ENCODE measurements around the gene SMAD3. TPM values are rescaled to one million over a fixed set of nuclear protein-coding genes. Genes with fewer than 3 reads are reported as not detected.

Gene SMAD3
- total RNA-seq, 3 donors from 2014 or later: 22.5 to 44.6 (median 33.4) TPM

DNA sequence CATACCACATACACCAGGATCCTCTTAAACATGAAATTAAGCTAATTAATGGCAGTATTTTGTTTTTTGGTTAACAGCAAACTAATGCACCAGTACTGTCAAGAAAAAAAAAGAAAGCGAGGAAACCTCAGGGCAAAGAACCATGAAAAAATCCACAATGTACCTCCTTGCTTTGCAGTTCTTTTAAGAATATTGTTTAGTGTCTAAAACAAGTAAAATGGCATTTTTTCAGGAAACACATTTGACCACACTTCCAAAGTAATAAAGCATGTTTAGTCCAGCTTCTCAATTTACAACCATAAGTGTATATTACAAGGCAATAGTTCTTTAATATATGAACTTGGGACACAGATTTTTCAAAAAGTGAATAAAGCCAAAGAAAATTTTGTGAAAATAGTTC is 162.4 kb downstream of the SMAD3 start:
- H3K4me3 ChIP-seq: no peak overlapping the region
- no peak for TF ChIP-seq POLR2A (IDR thresholded peaks at IDR 0.05)
- no peak for TF ChIP-seq POLR2AphosphoS5 (IDR thresholded peaks at IDR 0.05)
- H3K27me3 ChIP-seq: no peaks in the 10 kb centered on the region
- H3K4me1 ChIP-seq: no peaks in the 10 kb centered on the region
- DNase-seq (ENCODE audit: low spot score in 2 of 2): no peak
- no peaks in the 10 kb centered on the region for H3K9me3 ChIP-seq
- no peaks in the 10 kb centered on the region for H3K36me3 ChIP-seq
- intact Hi-C loops (cut with DNase I; ENCODE audit: low total_unique reads): no loop called here
- H3K27ac ChIP-seq: no peak overlapping the region

DNA sequence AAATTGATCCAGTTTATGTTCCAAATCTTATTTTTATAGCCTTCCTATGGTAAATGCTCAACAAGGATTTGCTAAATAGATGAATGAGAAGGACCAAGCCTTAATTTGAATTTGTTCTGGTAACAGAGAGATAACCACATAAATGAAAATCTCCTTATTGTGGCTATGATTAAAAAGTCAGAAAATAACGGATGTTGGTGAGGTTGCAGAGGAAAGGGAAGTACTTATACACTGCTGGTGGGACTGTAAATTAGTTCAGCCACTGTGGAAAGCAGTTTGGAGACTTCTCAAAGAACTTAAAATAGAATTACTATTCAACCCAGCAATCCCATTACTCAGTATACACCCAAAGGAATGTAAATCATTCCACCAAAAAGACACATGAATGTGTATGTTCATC is 162.9 kb downstream of the SMAD3 start:
- TF ChIP-seq POLR2AphosphoS5 (IDR thresholded peaks at IDR 0.05) (no peak), POLR2A (IDR thresholded peaks at IDR 0.05) (no peak)
- TF ChIP-seq, protein P1, sequence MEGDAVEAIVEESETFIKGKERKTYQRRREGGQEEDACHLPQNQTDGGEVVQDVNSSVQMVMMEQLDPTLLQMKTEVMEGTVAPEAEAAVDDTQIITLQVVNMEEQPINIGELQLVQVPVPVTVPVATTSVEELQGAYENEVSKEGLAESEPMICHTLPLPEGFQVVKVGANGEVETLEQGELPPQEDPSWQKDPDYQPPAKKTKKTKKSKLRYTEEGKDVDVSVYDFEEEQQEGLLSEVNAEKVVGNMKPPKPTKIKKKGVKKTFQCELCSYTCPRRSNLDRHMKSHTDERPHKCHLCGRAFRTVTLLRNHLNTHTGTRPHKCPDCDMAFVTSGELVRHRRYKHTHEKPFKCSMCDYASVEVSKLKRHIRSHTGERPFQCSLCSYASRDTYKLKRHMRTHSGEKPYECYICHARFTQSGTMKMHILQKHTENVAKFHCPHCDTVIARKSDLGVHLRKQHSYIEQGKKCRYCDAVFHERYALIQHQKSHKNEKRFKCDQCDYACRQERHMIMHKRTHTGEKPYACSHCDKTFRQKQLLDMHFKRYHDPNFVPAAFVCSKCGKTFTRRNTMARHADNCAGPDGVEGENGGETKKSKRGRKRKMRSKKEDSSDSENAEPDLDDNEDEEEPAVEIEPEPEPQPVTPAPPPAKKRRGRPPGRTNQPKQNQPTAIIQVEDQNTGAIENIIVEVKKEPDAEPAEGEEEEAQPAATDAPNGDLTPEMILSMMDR (IDR thresholded peaks at IDR 0.05): no peak
- intact Hi-C loops (cut with DNase I; ENCODE audit: low total_unique reads): no loop called here
- no peak overlapping the region for H3K27ac ChIP-seq
- no peak overlapping the region for H3K4me3 ChIP-seq
- H3K9me3 ChIP-seq: no peaks in the 10 kb centered on the region
- no peaks in the 10 kb centered on the region for H3K36me3 ChIP-seq
- no peaks in the 10 kb centered on the region for H3K27me3 ChIP-seq
- no peaks in the 10 kb centered on the region for H3K4me1 ChIP-seq
- DNase-seq (ENCODE audit: low spot score in 2 of 2): no peak

DNA sequence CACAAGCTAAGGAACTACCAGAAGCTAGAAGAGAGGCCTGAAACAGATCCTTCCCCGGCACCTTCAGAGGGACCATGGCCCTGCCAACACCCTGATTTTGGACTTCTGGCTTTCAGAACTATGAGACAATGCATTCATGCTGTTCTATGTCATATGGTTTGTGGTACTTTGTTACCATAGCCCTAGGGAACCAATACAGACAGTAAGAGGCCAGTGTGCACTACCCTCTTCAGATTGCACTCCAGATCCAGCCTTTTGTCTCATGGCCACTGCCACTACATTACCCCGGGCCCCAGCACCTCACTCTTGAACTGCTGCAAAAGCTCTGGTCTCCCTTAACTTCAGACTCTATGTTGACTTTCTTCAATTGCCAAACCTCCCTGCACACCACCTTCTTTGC is 165.1 kb downstream of the SMAD3 start:
- Histone ChIP-seq H3K36me3 (no peaks in the 10 kb centered on the region), H3K4me3 (no peak overlapping the region), H3K4me1 (no peaks in the 10 kb centered on the region), H3K9me3 (no peaks in the 10 kb centered on the region), H3K27ac (no peak overlapping the region), H3K27me3 (no peaks in the 10 kb centered on the region)
- intact Hi-C loops (cut with DNase I; ENCODE audit: low total_unique reads): no loop called here
- DNase-seq (ENCODE audit: low spot score in 2 of 2): no peak
- TF ChIP-seq POLR2A (IDR thresholded peaks at IDR 0.05) (no peak), POLR2AphosphoS5 (IDR thresholded peaks at IDR 0.05) (no peak)
- TF ChIP-seq, protein P1 (IDR thresholded peaks at IDR 0.05): no peak

DNA sequence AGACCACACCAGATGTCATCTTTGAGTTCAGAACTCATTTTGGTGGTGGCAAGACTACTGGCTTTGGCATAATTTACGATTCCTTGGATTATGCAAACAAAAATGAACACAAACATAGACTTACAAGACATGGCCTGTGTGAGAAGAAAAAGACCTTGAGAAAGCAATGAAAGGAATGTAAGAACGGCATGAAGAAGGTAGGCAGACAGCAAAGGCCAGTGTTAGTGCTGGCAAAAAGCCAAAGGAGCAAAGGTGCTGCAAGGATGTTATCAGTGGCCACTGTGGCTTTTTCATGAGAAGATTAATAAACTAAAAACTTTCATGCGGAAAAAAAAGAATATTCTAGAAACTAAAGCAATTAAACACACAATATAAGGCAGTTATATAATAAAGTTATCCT is 167.2 kb downstream of the SMAD3 start:
- H3K4me1 ChIP-seq: no peaks in the 10 kb centered on the region
- TF ChIP-seq POLR2A (IDR thresholded peaks at IDR 0.05) (no peak), POLR2AphosphoS5 (IDR thresholded peaks at IDR 0.05) (no peak)
- TF ChIP-seq, protein P1 (IDR thresholded peaks at IDR 0.05): no peak
- intact Hi-C loops (cut with DNase I; ENCODE audit: low total_unique reads): no loop called here
- H3K27me3 ChIP-seq: no peaks in the 10 kb centered on the region
- no peak overlapping the region for H3K4me3 ChIP-seq
- no peaks in the 10 kb centered on the region for H3K36me3 ChIP-seq
- DNase-seq (ENCODE audit: low spot score in 2 of 2): no peak
- no peaks in the 10 kb centered on the region for H3K9me3 ChIP-seq
- H3K27ac ChIP-seq: no peak overlapping the region

DNA sequence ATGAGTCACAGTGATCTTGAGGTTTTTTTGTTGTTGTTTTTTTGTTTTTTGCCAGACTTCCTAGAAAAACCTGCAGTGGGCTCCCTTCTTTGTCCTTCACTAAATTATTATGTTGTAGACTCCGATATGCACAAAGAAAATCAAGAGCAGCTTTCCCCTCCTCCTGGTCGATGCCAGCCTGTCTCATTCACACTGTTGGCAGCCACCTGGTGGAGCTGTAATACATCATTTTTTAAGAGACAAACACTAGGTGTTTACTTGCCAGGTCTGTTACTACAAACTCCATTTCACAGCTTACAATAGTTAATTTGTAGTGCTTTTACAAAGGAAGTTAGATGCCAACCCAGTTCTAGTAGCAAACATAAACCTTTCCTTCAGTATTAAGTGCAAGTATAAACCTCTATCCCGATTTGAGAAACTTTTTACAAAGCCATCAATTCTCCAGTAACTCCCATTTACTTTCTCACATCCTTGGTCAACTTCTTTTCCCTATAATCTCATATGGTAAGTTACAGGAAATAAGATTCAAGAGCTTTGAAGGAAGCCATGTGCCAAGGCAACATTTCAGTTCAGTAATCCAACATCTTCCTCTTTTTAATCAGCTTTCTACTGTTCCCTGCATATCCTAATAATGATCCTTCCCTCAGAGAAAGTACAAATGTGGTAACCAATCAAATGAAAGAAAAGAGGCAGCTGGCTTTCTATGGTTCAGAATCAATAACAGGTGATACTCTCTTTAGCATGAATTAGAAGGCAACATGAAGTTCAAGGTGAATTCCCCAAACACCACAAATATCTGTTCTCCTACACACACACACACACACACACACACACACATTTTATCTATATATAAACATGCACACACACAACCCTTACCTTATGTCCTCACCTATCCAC is 175.1 kb downstream of the SMAD3 start:
- TF ChIP-seq POLR2AphosphoS5 (IDR thresholded peaks at IDR 0.05) (no peak), POLR2A (IDR thresholded peaks at IDR 0.05) (no peak)
- TF ChIP-seq, protein P1 (IDR thresholded peaks at IDR 0.05): peak in 1 of 3 donors; percentile 28
- Histone ChIP-seq H3K4me1 (no peaks in the 10 kb centered on the region), H3K9me3 (no peaks in the 10 kb centered on the region), H3K27me3 (no peaks in the 10 kb centered on the region), H3K27ac (no peak overlapping the region), H3K4me3 (no peak overlapping the region), H3K36me3 (no peaks in the 10 kb centered on the region)
- intact Hi-C loops (cut with DNase I; ENCODE audit: low total_unique reads): no loop called here
- DNase-seq (ENCODE audit: low spot score in 2 of 2): no peak
